ENCODE data around the gene ITGAL.

ITGAL gene

DNA sequence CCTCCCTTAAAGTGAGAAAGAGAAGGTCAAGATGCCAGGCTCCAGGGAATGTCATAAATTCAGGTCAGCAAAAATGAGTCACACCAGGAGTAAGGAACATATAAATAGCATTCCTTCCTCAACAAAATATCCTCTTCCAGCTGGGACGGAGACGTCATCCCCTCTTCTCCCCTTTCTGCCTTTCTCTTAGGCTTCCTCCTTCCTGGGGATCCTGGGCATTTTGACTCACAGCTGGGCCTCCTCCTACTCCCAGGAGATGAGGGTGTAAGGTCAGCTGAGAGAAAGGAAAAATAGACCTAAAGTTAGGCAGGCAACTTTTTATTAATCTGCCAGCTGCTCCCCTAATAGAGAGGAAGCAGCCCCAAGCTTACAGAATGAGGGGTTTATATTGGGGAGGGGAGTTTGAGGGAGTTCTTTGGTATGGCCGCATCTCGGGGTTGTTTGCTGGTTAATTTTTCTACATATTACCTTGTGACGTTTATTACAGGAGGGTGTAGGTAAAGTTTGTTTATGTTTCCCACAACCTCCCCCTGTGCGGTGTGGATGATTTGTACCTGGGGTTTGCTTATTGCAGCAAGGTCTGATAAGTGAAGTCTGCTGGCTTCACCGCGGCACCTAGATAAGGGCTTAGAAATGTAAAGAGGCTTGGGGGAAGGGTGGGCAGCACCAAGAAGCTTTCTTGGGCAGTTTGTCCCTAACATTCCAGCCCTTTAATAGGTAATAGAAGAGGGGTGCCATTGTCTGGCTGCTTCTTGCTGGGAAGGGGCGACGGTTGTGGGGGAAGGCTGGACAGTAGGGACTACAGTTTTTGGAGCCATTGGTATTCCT is 69.2 kb downstream of the ITGAL start:
- TF ChIP-seq, protein P1, sequence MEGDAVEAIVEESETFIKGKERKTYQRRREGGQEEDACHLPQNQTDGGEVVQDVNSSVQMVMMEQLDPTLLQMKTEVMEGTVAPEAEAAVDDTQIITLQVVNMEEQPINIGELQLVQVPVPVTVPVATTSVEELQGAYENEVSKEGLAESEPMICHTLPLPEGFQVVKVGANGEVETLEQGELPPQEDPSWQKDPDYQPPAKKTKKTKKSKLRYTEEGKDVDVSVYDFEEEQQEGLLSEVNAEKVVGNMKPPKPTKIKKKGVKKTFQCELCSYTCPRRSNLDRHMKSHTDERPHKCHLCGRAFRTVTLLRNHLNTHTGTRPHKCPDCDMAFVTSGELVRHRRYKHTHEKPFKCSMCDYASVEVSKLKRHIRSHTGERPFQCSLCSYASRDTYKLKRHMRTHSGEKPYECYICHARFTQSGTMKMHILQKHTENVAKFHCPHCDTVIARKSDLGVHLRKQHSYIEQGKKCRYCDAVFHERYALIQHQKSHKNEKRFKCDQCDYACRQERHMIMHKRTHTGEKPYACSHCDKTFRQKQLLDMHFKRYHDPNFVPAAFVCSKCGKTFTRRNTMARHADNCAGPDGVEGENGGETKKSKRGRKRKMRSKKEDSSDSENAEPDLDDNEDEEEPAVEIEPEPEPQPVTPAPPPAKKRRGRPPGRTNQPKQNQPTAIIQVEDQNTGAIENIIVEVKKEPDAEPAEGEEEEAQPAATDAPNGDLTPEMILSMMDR (IDR thresholded peaks at IDR 0.05; ENCODE audit: borderline replicate concordance, insufficient read depth, low read depth, low read length), result no peak
- no peak overlapping the region for H3K4me3 ChIP-seq (ENCODE audit: low read depth, low read length)

DNA sequence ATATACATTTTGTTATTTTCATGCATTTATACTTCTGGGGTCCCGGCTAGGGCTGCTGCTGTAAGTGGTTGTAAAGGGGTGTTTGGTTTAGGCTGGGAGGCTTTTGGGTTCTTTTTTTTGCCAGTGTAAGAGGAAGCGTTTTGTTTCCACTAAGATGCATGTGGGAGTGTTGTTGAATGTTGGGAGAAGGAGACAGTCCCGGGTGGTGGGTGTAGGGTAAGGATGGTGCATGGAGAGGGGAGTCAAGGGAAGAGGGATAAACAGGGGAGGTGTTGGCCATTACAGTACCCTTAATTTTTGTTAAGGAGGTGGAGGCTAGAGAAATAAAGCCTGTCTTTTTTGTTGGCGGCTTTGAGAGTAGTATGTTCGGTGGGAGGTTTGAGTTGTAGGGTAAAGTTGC is 70.5 kb downstream of the ITGAL start:
- TF ChIP-seq, protein P1 (IDR thresholded peaks at IDR 0.05; ENCODE audit: borderline replicate concordance, insufficient read depth, low read depth, low read length), result no peak
- H3K4me3 ChIP-seq (ENCODE audit: low read depth, low read length), result no peak overlapping the region

DNA sequence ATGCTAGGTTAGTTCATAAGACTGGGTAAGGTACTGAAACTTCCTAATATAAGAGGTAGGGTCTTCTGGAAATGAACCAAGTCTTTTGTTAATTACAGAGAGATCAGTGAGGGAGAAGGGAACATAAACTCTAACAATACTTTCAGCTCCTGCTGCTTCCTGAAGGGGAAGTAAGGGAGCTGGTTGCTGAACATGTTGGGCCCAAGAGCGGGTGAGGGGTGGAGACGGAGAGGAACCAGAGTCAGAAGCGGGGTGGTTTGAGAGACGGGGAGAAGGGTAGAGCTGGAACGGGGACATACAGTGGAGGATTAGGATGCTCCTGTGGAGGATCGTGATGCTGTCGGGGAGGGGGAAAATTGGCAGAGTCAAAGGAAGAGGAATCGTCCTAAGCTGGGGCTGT is 73.6 kb downstream of the ITGAL start:
- TF ChIP-seq, protein P1 (IDR thresholded peaks at IDR 0.05; ENCODE audit: borderline replicate concordance, insufficient read depth, low read depth, low read length), result no peak
- H3K4me3 ChIP-seq (ENCODE audit: low read depth, low read length), result no peak overlapping the region

DNA sequence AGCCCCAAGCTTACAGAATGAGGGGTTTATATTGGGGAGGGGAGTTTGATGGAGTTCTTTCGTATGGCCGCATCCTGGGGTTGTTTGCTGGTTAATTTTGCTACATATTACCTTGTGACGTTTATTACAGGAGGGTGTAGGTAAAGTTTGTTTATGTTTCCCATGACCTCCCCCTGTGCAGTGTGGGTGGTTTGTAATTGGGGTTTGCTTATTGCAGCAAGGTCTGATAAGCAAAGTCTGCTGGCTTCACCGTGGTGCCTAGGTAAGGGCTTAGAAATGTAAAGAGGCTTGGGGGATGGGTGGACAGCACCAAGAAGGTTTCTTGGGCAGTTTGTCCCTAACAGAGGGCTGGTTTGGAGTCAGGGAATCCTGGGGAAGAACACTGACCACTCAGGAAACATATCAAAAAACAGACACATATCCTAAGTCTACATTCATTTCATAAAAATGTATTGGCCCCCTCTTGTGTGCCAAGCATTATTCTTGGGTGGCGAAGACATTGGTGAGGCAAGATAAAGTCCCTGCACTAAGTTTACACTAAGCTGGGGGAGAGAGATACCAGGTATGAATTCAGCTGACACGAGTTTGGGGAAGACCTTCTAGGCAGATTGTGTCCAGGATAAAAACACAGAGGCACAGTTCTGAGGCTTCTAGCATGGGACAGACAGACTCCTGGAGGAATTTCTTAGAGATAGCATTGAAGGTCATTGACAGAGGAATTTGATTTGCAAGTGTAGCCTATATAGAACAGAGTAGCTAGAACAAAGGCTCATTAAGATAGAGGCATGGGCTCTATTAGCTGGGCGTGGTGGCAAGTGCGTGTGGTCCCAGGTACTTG is 76.1 kb downstream of the ITGAL start:
- H3K4me3 ChIP-seq (ENCODE audit: low read depth, low read length), result no peak overlapping the region
- TF ChIP-seq, protein P1 (IDR thresholded peaks at IDR 0.05; ENCODE audit: borderline replicate concordance, insufficient read depth, low read depth, low read length), result no peak

DNA sequence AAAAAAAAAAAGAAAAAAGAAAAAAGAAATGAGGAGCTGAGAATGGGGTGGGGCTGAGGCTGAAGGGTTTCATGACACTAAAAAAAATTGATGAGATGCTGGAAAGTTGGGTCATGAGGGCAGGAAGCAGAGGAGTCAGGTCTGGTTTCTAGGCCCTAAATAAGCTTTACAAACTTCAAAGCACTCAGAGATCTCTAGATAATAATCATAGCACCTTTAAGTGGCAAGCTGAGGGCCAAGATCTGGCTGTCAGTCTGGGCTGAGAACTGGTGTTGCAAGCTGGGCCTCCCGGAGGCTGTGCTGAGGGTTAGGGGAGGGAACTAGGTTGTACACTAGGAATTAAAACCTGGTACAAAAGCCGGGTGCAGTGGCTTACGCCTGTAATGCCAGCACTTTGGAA is 79.2 kb downstream of the ITGAL start:
- TF ChIP-seq, protein P1 (IDR thresholded peaks at IDR 0.05; ENCODE audit: borderline replicate concordance, insufficient read depth, low read depth, low read length), result no peak
- no peak overlapping the region for H3K4me3 ChIP-seq (ENCODE audit: low read depth, low read length)

DNA sequence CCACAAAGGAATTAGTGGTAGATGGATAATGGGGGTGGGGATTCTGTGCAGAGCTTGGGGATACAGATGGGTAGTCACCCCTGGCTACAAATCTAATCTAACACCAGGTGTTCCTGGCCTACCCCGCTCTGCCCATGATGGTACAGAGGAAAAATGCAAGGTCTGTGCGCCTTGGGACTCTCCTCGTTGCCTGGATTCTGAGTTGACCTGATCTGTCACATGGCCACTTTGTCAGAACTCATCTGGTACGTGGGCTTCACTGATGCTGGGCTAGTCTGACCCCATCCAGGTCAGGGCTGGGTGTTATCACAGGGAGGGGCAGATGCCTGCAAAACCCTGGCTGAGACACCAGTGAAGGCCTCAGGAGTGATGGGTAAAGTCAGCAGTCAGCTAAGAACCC is 80.4 kb downstream of the ITGAL start:
- H3K4me3 ChIP-seq (ENCODE audit: low read depth, low read length), result no peak overlapping the region
- TF ChIP-seq, protein P1 (IDR thresholded peaks at IDR 0.05; ENCODE audit: borderline replicate concordance, insufficient read depth, low read depth, low read length), result no peak
